ENCODE measurements around the gene MID1IP1.

MID1IP1 gene

GRCh38 chrX:38816155-38816554 lies 14.9 kb downstream of the MID1IP1 start:
- DNase-seq (ENCODE audit: low spot score), result no peak

- no peak for DNase-seq (ENCODE audit: low spot score)
Observed at GRCh38 chrX:38817004-38817703, 15.9 kb downstream of the MID1IP1 start.

GRCh38 chrX:38819163-38819562 lies 17.9 kb downstream of the MID1IP1 start:
- no peak for DNase-seq (ENCODE audit: low spot score)

- no peak for DNase-seq (ENCODE audit: low spot score)
Observed at GRCh38 chrX:38819709-38820108, 18.4 kb downstream of the MID1IP1 start.

- no peak for DNase-seq (ENCODE audit: low spot score)
Observed at GRCh38 chrX:38820751-38821150, 19.5 kb downstream of the MID1IP1 start.

GRCh38 chrX:38824176-38824575 lies 22.9 kb downstream of the MID1IP1 start:
- DNase-seq (ENCODE audit: low spot score), result no peak

GRCh38 chrX:38831949-38832348 lies 30.7 kb downstream of the MID1IP1 start:
- DNase-seq (ENCODE audit: low spot score), result no peak

GRCh38 chrX:38837389-38837788 lies 36.1 kb downstream of the MID1IP1 start:
- DNase-seq (ENCODE audit: low spot score), result no peak

- no peak for DNase-seq (ENCODE audit: low spot score)
Observed at GRCh38 chrX:38839277-38839676, 38.0 kb downstream of the MID1IP1 start.

- no peak for DNase-seq (ENCODE audit: low spot score)
Observed at GRCh38 chrX:38839944-38840343, 38.7 kb downstream of the MID1IP1 start.

- no peak for DNase-seq (ENCODE audit: low spot score)
Observed at GRCh38 chrX:38841750-38842149, 40.5 kb downstream of the MID1IP1 start.

- no peak for DNase-seq (ENCODE audit: low spot score)
Observed at GRCh38 chrX:38845426-38845825, 44.2 kb downstream of the MID1IP1 start.

GRCh38 chrX:38847206-38847902 lies 46.1 kb downstream of the MID1IP1 start:
- no peak for DNase-seq (ENCODE audit: low spot score)

GRCh38 chrX:38847903-38848230 lies 46.6 kb downstream of the MID1IP1 start:
- DNase-seq (ENCODE audit: low spot score), result no peak

- no peak for DNase-seq (ENCODE audit: low spot score)
Observed at GRCh38 chrX:38848671-38849455, 47.6 kb downstream of the MID1IP1 start.

GRCh38 chrX:38850807-38851544 lies 49.7 kb downstream of the MID1IP1 start:
- no peak for DNase-seq (ENCODE audit: low spot score)

GRCh38 chrX:38854305-38854704 lies 53.0 kb downstream of the MID1IP1 start:
- DNase-seq (ENCODE audit: low spot score), result no peak
